Measurements from ENCODE around the gene UNC119. TPM values are rescaled to one million over a fixed set of nuclear protein-coding genes. Genes with fewer than 3 reads are reported as not detected.

Gene UNC119
- polyA plus RNA-seq, 2 of the 4 experiments (the other 2 are of a cell fraction) = 27.8 to 50.5 TPM

DNA sequence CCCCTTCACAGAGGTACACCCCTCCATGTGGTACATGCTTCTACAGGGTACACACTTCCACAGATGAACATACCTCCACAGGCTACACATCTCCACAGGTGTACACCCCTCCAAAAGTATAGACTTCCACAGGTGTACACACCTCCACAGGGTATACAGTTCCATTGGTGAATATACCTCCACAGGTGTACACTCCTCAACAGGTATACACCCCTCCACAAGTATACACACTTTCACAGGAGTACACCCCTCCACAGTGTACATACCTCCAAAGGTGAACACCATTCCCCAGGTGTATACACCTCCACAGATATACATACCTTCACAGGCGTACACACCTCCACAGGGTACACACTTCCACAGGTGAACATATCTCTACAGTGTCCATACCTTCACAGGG, 36.9 kb downstream of the UNC119 start:
- no peak for ATAC-seq

DNA sequence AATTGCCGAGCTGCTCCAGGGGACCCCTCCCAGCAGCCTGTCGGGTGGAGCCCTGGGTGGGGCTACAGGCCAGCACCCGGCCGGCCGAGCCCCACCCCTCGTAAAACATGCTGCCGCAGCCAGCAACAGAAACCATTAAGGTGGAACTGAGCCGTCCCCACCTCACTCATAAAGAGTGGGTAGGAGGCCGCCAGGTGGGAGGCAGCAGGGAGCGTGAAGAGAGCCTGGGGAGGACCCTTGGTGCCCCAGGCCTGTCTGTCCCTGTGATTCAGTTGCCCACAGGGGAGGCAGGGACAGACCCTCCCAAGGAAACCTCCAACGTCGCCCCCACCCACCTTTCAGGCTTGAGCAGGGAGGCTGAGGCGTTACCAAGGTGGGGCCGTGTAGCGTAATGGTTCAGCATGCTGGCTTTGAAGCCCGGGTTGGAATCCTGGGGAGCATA, 37.8 kb downstream of the UNC119 start:
- ATAC-seq = no peak
- no peak overlapping the region for H3K4me2 ChIP-seq
- POLR2A ChIA-PET = no interaction called here

More for the DNA sequence above, 36.9 kb downstream of the UNC119 start:
- Histone ChIP-seq H3K4me2 (no peak overlapping the region), H3K4me1 (no peaks in the 10 kb centered on the region), H3K4me3 (no peak overlapping the region), H3K9me3 (peaks cover 7% of the 10 kb centered on the region; the same call in 2 of the 3 replicates), H3K27ac (no peak overlapping the region)
- no peak for TF ChIP-seq BHLHE40 (IDR thresholded peaks at IDR 0.05; ENCODE audit: low read depth, low read length)
- TF ChIP-seq HDAC2 (IDR thresholded peaks at IDR 0.05) = no peak
- TF ChIP-seq ZNF302 (CRISPR knock-in tag; IDR thresholded peaks at IDR 0.05) = no peak
- no peak for TF ChIP-seq TP53 (CRISPR knock-in tag; IDR thresholded peaks at IDR 0.05)
- TF ChIP-seq, protein P1, sequence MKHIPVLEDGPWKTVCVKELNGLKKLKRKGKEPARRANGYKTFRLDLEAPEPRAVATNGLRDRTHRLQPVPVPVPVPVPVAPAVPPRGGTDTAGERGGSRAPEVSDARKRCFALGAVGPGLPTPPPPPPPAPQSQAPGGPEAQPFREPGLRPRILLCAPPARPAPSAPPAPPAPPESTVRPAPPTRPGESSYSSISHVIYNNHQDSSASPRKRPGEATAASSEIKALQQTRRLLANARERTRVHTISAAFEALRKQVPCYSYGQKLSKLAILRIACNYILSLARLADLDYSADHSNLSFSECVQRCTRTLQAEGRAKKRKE (CRISPR knock-in tag; IDR thresholded peaks at IDR 0.05; ENCODE audit: low read depth) = no peak
- no peak for TF ChIP-seq RCOR1 (IDR thresholded peaks at IDR 0.05; ENCODE audit: low read depth, low read length)
- no peak for TF ChIP-seq HOXB13 (CRISPR knock-in tag; IDR thresholded peaks at IDR 0.05; ENCODE audit: low read depth)
- TF ChIP-seq HEYL (CRISPR knock-in tag; IDR thresholded peaks at IDR 0.05) = no peak
- TF ChIP-seq, protein P2, sequence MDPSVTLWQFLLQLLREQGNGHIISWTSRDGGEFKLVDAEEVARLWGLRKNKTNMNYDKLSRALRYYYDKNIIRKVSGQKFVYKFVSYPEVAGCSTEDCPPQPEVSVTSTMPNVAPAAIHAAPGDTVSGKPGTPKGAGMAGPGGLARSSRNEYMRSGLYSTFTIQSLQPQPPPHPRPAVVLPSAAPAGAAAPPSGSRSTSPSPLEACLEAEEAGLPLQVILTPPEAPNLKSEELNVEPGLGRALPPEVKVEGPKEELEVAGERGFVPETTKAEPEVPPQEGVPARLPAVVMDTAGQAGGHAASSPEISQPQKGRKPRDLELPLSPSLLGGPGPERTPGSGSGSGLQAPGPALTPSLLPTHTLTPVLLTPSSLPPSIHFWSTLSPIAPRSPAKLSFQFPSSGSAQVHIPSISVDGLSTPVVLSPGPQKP (IDR thresholded peaks at IDR 0.05; ENCODE audit: low read depth, low read length) = no peak
- no peak for TF ChIP-seq CHD2 (IDR thresholded peaks at IDR 0.05; ENCODE audit: low read length, partially characterized antibody)
- TF ChIP-seq MAZ (IDR thresholded peaks at IDR 0.05; ENCODE audit: borderline replicate concordance, low read depth, low read length) = no peak
- DNase-seq (ENCODE audit: low read depth in 1 of 2, low spot score in 1 of 2) (no peak), FAIRE-seq (no peak)
- 24% methylated on average over 1 of the region's 1 CpG for WGBS (ENCODE audit: missing lambda C conversion rate)
- POLR2A ChIA-PET = no interaction called here
- CTCF ChIA-PET = no interaction called here

DNA sequence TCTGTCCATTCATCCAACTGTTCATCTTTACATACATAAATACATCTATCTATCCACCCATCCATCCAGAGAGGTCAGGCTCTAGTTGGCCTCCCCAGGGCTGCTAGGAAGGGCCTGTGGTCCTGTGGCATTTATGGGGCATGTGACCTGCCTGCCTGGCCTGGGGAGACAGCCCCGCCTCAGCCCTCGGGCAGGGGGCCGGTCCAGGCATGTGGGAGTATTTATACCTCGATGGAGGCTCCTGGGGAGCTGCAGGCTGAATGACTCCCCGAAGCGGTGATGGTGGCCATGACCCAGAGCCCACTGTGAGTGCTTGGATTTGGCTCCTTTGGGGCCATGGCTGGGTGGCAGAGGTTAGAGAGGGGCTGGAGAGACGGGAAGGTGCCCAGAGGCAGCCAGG, 38.9 kb downstream of the UNC119 start:
- H3K4me3 ChIP-seq = no peak overlapping the region
- no peak for FAIRE-seq
- no peak overlapping the region for H3K27ac ChIP-seq
- 52% methylated on average over 6 of the region's 7 CpGs for WGBS (ENCODE audit: missing lambda C conversion rate)
- H3K4me1 ChIP-seq = no peaks in the 10 kb centered on the region
- no peak overlapping the region for H3K4me2 ChIP-seq
- ChIA-PET POLR2A (no interaction called here), CTCF (interaction anchor here (0.7 to 13.4 kb wide), 3 partner anchors 10 to 27 kb away, joined by 3 to 153 read pairs (median 5); no protein-coding TSS in a partner anchor)
- H3K9me3 ChIP-seq = peaks cover 7% of the 10 kb centered on the region; the same call in 2 of the 3 replicates
- no peak for ATAC-seq
- no peak for DNase-seq (ENCODE audit: low read depth in 1 of 2, low spot score in 1 of 2)
- TF ChIP-seq, protein P1 (CRISPR knock-in tag; IDR thresholded peaks at IDR 0.05; ENCODE audit: low read depth) = no peak
- TF ChIP-seq HOXA7 (CRISPR knock-in tag; IDR thresholded peaks at IDR 0.05) = no peak

More for the DNA sequence above, 37.8 kb downstream of the UNC119 start:
- no peak overlapping the region for H3K4me3 ChIP-seq
- WGBS (ENCODE audit: missing lambda C conversion rate) = 38% methylated on average over 11 of the region's 16 CpGs
- DNase-seq (ENCODE audit: low read depth in 1 of 2, low spot score in 1 of 2) = no peak
- H3K9me3 ChIP-seq = peaks cover 7% of the 10 kb centered on the region; the same call in 2 of the 3 replicates
- FAIRE-seq = no peak
- TF ChIP-seq RFX5 (IDR thresholded peaks at IDR 0.05) (no peak), CEBPB (IDR thresholded peaks at IDR 0.05) (no peak), ESRRA (IDR thresholded peaks at IDR 0.05; ENCODE audit: borderline replicate concordance, low read length) (no peak), MAFK (IDR thresholded peaks at IDR 0.05; ENCODE audit: partially characterized antibody) (no peak), FOSB (CRISPR knock-in tag; IDR thresholded peaks at IDR 0.05) (no peak), TFCP2L1 (CRISPR knock-in tag; IDR thresholded peaks at IDR 0.05) (no peak), HEYL (CRISPR knock-in tag; IDR thresholded peaks at IDR 0.05) (no peak), CHD4 (IDR thresholded peaks at IDR 0.05; ENCODE audit: borderline replicate concordance) (no peak), PHF8 (IDR thresholded peaks at IDR 0.05; ENCODE audit: borderline replicate concordance, low read depth) (no peak), KDM5A (IDR thresholded peaks at IDR 0.05) (no peak), JUNB (IDR thresholded peaks at IDR 0.05) (no peak), TP53 (CRISPR knock-in tag; IDR thresholded peaks at IDR 0.05) (no peak)
- TF ChIP-seq, protein P2 (IDR thresholded peaks at IDR 0.05; ENCODE audit: low read depth, low read length) = no peak
- TF ChIP-seq, protein P3, sequence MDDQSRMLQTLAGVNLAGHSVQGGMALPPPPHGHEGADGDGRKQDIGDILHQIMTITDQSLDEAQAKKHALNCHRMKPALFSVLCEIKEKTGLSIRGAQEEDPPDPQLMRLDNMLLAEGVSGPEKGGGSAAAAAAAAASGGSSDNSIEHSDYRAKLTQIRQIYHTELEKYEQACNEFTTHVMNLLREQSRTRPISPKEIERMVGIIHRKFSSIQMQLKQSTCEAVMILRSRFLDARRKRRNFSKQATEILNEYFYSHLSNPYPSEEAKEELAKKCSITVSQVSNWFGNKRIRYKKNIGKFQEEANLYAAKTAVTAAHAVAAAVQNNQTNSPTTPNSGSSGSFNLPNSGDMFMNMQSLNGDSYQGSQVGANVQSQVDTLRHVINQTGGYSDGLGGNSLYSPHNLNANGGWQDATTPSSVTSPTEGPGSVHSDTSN (IDR thresholded peaks at IDR 0.05) = no peak
- CTCF ChIA-PET = interaction anchor here (0.7 to 13.4 kb wide), 3 partner anchors 15 to 26 kb away, joined by 3 to 153 read pairs (median 3); no protein-coding TSS in a partner anchor
- H3K27ac ChIP-seq = no peak overlapping the region
- H3K4me1 ChIP-seq = no peaks in the 10 kb centered on the region
